Kidney (tissue), 14 donors: ENCODE results near the gene PPP1R14B. TPM values are rescaled to one million over a fixed set of nuclear protein-coding genes. Genes with fewer than 3 reads are reported as not detected.

Experiments
- DNase-seq, 5 donors: peaks; one replicate each; pipeline ENCODE4 v3.0.0-alpha.2; 2013 to 2020
- FAIRE-seq: peaks from 2 replicates; lab custom pipeline; 2012; peaks lifted over from hg19 to GRCh38; lab: Jason Lieb, UNC
- H3K27ac ChIP-seq, 2 donors: one replicate each; pipeline ENCODE4 v1.7.0; 2013; ENCODE audit warnings: low read depth in 2 of 2, low read length in 2 of 2, inconsistent platforms in 1 of 2
- H3K27me3 ChIP-seq: one replicate; pipeline ENCODE4 v1.7.1; 2013; ENCODE audit warnings: low read length, inconsistent platforms; ENCODE audit not compliant: control insufficient read depth, insufficient read depth
- H3K36me3 ChIP-seq, 3 donors: one replicate each; pipeline versions ENCODE4 v1.7.0 to v1.7.1; 2013; ENCODE audit warnings: low read length in 3 of 3, control low read depth in 1 of 3, inconsistent platforms in 1 of 3; ENCODE audit not compliant: insufficient read depth in 3 of 3, control insufficient read depth in 2 of 3
- H3K4me1 ChIP-seq, 3 donors: one replicate each; pipeline versions ENCODE4 v1.7.0 to v1.7.1; 2013; ENCODE audit warnings: low read length in 3 of 3, inconsistent platforms in 1 of 3, low read depth in 1 of 3; ENCODE audit not compliant: control insufficient read depth in 2 of 3, insufficient read depth in 2 of 3
- H3K4me3 ChIP-seq, 3 donors: one replicate each; pipeline versions ENCODE4 v1.7.0 to v1.8.1; 2013; ENCODE audit warnings: low read length in 3 of 3, control low read depth in 1 of 3, inconsistent platforms in 1 of 3
- H3K9ac ChIP-seq, 3 donors: one replicate each; pipeline versions ENCODE4 v1.7.0 to v1.7.1; 2013; ENCODE audit warnings: low read length in 3 of 3, control low read depth in 1 of 3, inconsistent platforms in 1 of 3
- H3K9me3 ChIP-seq, 3 donors: one replicate each; pipeline versions ENCODE4 v1.7.0 to v1.7.1; 2013; ENCODE audit warnings: low read length in 3 of 3, control low read depth in 1 of 3, inconsistent platforms in 1 of 3; ENCODE audit not compliant: control insufficient read depth in 2 of 3, insufficient read depth in 1 of 3
- intact Hi-C: fragments of 100-400 bp; cut with DNase I; formaldehyde crosslinking; loops from one replicate; pipeline ENCODE4 v1.11.1; 2022
- polyA plus RNA-seq: library from polyadenylated mRNA; stranded (reverse); fragments of 350-450 nt; fragmentation: Illumina TruSeq; extraction: RNeasy Lipid Tissue Mini Kit (QIAGEN cat#74804); gene quantifications from one replicate; pipeline ENCODE4 v1.2.3, GENCODE V29; 2014; ENCODE audit warnings: low read depth, low replicate concordance; ENCODE audit not compliant: insufficient read depth
- total RNA-seq: library from RNA; stranded (reverse); fragmentation: NEBNext Ultra II Directional; extraction: Animal tissue kit (Norgen Biotek cat#: 25700); gene quantifications from one replicate; pipeline ENCODE4 v1.2.1, GENCODE V29; 2021
- TF ChIP-seq, protein P1 (sequence below): IDR thresholded peaks from 3 replicates; pipeline ENCODE4 v1.5.1; 2012; ENCODE audit warnings: mild to moderate bottlenecking, moderate library complexity, borderline replicate concordance; ENCODE audit not compliant: insufficient read depth; ENCODE audit errors: extremely low read depth
- donor health status: control.
- donor health status: control.
- donor health status: control.
- donor health status: control.
- donor health status: control.
- donor health status: DM: yes; HTN: yes; CAD: no.
- donor health status: Normal renal cell carcinoma (clear cell type).

The PPP1R14B gene
- total and polyA plus RNA-seq, 2 donors from 2014 or later = 86.5 to 145 TPM

DNA sequence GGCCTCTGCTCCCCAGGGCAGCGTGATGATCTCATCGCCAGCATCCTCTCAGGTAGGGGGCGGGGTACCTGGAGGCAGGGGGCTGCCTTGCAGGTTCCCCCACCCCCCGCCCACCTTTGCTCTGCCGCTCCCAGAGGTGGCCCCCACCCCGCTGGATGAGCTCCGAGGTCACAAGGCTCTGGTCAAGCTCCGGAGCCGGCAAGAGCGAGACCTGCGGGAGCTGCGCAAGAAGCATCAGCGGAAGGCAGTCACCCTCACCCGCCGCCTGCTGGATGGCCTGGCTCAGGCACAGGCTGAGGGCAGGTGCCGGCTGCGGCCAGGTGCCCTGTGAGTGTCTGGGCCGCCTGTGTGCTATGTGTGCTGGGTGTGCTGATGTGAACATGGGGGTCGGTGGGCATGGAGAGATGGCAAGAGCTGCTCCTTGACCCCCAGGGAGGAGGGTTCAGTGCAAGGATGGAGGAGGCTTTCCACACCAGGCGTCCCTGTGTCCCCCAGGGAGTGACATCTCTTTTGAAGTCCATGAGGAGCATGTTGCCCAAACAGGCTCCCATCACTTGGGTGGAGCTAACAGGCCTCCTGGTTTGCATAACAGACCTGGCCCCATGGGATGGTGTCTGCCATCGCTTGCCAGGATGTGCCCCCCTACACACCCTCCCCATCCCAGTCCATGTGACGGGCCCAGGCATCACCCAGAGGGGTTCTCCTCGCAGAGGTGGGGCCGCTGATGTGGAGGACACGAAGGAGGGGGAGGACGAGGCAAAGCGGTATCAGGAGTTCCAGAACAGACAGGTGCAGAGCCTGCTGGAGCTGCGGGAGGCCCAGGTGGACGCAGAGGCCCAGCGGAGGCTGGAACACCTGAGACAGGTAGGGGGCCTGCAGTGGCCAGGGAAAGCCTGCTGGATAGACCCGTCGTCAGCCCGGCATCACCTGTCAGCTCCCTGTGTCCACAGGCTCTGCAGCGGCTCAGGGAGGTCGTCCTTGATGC, 18.7 kb upstream of the PPP1R14B start:
- peaks cover 0 to 4% (median 0%) of the 10 kb centered on the region in 3 donors for H3K36me3 ChIP-seq
- H3K27ac ChIP-seq = no peak overlapping the region
- FAIRE-seq (no peak), DNase-seq (peak in 1 of 5 donors; percentile 66)
- H3K4me1 ChIP-seq = peaks cover 0 to 14% (median 9%) of the 10 kb centered on the region in 3 donors
- intact Hi-C loops = no loop called here
- no peak overlapping the region for H3K9ac ChIP-seq
- no peaks in the 10 kb centered on the region for H3K9me3 ChIP-seq
- H3K27me3 ChIP-seq = no peaks in the 10 kb centered on the region
- H3K4me3 ChIP-seq = no peak overlapping the region
- TF ChIP-seq, protein P1, sequence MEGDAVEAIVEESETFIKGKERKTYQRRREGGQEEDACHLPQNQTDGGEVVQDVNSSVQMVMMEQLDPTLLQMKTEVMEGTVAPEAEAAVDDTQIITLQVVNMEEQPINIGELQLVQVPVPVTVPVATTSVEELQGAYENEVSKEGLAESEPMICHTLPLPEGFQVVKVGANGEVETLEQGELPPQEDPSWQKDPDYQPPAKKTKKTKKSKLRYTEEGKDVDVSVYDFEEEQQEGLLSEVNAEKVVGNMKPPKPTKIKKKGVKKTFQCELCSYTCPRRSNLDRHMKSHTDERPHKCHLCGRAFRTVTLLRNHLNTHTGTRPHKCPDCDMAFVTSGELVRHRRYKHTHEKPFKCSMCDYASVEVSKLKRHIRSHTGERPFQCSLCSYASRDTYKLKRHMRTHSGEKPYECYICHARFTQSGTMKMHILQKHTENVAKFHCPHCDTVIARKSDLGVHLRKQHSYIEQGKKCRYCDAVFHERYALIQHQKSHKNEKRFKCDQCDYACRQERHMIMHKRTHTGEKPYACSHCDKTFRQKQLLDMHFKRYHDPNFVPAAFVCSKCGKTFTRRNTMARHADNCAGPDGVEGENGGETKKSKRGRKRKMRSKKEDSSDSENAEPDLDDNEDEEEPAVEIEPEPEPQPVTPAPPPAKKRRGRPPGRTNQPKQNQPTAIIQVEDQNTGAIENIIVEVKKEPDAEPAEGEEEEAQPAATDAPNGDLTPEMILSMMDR = no peak

DNA sequence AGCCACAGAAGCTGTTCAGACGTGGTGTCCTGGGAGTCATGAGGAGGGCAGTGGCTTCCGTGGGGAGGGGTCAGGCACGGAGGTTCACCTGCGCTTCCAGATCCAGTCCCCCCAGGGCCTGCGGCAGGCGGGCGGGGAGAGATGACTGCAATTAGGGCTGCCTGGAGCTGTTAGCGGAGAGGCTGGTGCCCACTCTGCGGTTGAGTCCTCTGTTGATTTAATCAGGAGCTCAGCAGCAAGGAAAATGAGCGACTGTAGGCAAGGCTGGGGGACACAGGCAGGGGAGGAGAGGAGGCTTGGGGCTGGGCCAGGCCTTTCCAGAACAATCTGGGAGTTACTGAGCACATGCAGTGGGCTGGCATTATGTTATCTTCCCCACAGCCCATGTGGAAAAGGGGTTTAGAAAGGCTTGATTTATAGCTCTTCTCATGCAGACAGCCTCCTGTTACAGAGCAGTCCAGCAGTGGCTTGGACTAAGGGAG, 17.7 kb upstream of the PPP1R14B start:
- DNase-seq = peak in 1 of 5 donors; percentile 69
- Histone ChIP-seq H3K36me3 (peaks cover 0 to 8% (median 0%) of the 10 kb centered on the region in 3 donors), H3K9me3 (no peaks in the 10 kb centered on the region), H3K9ac (no peak overlapping the region), H3K27me3 (no peaks in the 10 kb centered on the region), H3K4me1 (peaks cover 0 to 14% (median 9%) of the 10 kb centered on the region in 3 donors), H3K4me3 (no peak overlapping the region), H3K27ac (no peak overlapping the region)
- FAIRE-seq = no peak
- intact Hi-C loops = no loop called here
- TF ChIP-seq, protein P1 = no peak

DNA sequence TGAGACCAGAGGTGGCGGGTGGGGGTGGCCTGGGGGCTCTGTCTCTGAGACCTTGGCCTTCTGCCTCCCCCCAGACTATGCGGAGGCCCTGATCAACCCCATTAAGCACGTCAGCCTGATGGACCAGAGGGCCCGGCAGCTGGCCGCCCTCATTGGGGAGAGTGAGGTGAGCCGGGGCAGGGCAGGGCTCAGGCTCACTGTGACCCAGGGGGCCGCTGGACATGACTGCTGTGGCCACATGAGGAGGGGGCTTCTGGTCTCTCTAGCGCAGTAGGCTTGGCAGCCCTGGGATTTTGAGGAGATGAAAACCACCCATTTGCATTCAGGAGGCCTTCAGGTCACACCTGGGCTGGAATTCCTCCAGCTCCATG, 17.2 kb upstream of the PPP1R14B start:
- FAIRE-seq (no peak), DNase-seq (no peak)
- Histone ChIP-seq H3K9me3 (no peaks in the 10 kb centered on the region), H3K9ac (no peak overlapping the region), H3K4me3 (no peak overlapping the region), H3K4me1 (peaks cover 0 to 12% (median 8%) of the 10 kb centered on the region in 3 donors), H3K27me3 (no peaks in the 10 kb centered on the region), H3K27ac (no peak overlapping the region), H3K36me3 (peaks cover 0 to 8% (median 0%) of the 10 kb centered on the region in 3 donors)
- intact Hi-C loops = no loop called here
- TF ChIP-seq, protein P1 = no peak
